Measurements from ENCODE around the gene EBNA1BP2.

DNA sequence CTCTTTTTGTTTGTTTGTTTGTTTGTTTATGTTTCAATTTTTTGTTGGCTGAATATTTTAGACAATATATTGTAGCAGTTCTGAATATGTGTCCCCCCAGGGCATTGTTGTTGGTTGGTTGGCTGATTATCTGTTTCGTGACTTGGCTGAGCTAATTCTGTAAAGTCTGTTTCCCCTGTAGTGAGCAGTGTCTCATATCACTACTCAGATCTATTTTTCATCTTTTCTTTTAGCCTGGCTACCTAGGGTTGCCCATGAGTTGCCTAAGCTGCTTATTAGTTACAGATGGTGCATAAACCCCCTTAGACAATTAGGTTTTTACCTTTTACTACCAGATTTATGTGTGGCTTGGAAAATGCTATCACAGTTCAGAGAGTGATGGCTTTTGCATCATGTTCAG, 32.3 kb upstream of the EBNA1BP2 start:
- TF ChIP-seq, protein P1, sequence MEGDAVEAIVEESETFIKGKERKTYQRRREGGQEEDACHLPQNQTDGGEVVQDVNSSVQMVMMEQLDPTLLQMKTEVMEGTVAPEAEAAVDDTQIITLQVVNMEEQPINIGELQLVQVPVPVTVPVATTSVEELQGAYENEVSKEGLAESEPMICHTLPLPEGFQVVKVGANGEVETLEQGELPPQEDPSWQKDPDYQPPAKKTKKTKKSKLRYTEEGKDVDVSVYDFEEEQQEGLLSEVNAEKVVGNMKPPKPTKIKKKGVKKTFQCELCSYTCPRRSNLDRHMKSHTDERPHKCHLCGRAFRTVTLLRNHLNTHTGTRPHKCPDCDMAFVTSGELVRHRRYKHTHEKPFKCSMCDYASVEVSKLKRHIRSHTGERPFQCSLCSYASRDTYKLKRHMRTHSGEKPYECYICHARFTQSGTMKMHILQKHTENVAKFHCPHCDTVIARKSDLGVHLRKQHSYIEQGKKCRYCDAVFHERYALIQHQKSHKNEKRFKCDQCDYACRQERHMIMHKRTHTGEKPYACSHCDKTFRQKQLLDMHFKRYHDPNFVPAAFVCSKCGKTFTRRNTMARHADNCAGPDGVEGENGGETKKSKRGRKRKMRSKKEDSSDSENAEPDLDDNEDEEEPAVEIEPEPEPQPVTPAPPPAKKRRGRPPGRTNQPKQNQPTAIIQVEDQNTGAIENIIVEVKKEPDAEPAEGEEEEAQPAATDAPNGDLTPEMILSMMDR (IDR thresholded peaks at IDR 0.05; ENCODE audit: poor library complexity, severe bottlenecking) = no peak
- TF ChIP-seq, protein P2, sequence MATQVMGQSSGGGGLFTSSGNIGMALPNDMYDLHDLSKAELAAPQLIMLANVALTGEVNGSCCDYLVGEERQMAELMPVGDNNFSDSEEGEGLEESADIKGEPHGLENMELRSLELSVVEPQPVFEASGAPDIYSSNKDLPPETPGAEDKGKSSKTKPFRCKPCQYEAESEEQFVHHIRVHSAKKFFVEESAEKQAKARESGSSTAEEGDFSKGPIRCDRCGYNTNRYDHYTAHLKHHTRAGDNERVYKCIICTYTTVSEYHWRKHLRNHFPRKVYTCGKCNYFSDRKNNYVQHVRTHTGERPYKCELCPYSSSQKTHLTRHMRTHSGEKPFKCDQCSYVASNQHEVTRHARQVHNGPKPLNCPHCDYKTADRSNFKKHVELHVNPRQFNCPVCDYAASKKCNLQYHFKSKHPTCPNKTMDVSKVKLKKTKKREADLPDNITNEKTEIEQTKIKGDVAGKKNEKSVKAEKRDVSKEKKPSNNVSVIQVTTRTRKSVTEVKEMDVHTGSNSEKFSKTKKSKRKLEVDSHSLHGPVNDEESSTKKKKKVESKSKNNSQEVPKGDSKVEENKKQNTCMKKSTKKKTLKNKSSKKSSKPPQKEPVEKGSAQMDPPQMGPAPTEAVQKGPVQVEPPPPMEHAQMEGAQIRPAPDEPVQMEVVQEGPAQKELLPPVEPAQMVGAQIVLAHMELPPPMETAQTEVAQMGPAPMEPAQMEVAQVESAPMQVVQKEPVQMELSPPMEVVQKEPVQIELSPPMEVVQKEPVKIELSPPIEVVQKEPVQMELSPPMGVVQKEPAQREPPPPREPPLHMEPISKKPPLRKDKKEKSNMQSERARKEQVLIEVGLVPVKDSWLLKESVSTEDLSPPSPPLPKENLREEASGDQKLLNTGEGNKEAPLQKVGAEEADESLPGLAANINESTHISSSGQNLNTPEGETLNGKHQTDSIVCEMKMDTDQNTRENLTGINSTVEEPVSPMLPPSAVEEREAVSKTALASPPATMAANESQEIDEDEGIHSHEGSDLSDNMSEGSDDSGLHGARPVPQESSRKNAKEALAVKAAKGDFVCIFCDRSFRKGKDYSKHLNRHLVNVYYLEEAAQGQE (IDR thresholded peaks at IDR 0.05; ENCODE audit: borderline replicate concordance) = no peak
- TF ChIP-seq MXI1 (conservative IDR thresholded peaks at IDR 0.05; ENCODE audit: poor library complexity, severe bottlenecking) (no peak), RAD21 (conservative IDR thresholded peaks at IDR 0.05) (no peak)

Measured in neural cell (in vitro differentiated cells).